PC-9 (cell line): ENCODE data around the gene LAD1.

Experiments
- EZH2 ChIP-seq: fragments of 200-600 bp; sonication (generic); IDR thresholded peaks from 2 replicates; pipeline ENCODE4 v1.8.0; 2017; ENCODE audit warnings: antibody characterized with exemption, low read depth
- TF ChIP-seq, protein P1 (sequence below): fragments of 200-600 bp; sonication (generic); conservative IDR thresholded peaks from 2 replicates; pipeline ENCODE4 v1.6.1; 2017; ENCODE audit warnings: mixed run types, antibody characterized with exemption, mild to moderate bottlenecking, moderate library complexity

DNA sequence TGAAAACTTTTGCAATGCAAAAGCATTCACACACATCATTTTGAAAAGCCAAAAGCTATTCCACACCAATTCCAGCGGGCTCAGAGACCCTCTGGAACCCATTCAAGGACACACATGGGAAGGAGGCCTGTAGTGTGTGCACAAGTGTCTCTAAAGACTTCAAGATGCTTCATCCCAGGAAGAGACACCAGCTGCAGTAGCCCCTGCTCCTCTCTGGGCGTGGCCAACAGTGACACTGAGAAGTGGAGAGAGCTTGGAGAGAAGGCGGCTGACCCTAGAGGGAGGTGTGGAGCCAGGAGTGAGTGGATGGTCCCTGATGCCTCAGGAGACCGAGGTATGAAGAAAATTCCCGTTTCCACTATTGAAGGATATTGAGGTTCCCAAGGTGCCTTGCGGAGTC lies 37.3 kb upstream of the LAD1 start:
- TF ChIP-seq, protein P1, sequence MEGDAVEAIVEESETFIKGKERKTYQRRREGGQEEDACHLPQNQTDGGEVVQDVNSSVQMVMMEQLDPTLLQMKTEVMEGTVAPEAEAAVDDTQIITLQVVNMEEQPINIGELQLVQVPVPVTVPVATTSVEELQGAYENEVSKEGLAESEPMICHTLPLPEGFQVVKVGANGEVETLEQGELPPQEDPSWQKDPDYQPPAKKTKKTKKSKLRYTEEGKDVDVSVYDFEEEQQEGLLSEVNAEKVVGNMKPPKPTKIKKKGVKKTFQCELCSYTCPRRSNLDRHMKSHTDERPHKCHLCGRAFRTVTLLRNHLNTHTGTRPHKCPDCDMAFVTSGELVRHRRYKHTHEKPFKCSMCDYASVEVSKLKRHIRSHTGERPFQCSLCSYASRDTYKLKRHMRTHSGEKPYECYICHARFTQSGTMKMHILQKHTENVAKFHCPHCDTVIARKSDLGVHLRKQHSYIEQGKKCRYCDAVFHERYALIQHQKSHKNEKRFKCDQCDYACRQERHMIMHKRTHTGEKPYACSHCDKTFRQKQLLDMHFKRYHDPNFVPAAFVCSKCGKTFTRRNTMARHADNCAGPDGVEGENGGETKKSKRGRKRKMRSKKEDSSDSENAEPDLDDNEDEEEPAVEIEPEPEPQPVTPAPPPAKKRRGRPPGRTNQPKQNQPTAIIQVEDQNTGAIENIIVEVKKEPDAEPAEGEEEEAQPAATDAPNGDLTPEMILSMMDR, result no peak
- no peak for TF ChIP-seq EZH2
